CD14-positive monocyte (primary cell): ENCODE measurements around the gene DAP3. TPM values are rescaled to one million over a fixed set of nuclear protein-coding genes. Genes with fewer than 3 reads are reported as not detected.
A peak's percentile ranks its signal among the peaks of the same experiment; 100 is the strongest.

ENCODE experiments used
- DNase-seq, 3 donors: peaks; one replicate each; pipeline ENCODE4 v3.0.0-alpha.2; 2011 to 2022
- H2AFZ ChIP-seq: 2 replicates; pipeline ENCODE4 v1.6.0; 2012; ENCODE audit warnings: mild to moderate bottlenecking, low read depth, low read length, inconsistent platforms; ENCODE audit not compliant: insufficient read depth, poor library complexity, severe bottlenecking
- H3K27ac ChIP-seq, 2 donors: 1 replicate in 1 of 2; 2 replicates in 1 of 2; pipeline ENCODE4 v1.5.1; 2012 to 2013; ENCODE audit warnings: low read length in 2 of 2, control low read depth in 1 of 2, inconsistent platforms in 1 of 2, low read depth in 1 of 2, mild to moderate bottlenecking in 1 of 2
- H3K27me3 ChIP-seq, 2 donors: one replicate each; pipeline versions ENCODE4 v1.6.0 to v1.6.1; 2011 to 2013; ENCODE audit warnings: low read length in 2 of 2; ENCODE audit not compliant: control insufficient read depth in 2 of 2, insufficient read depth in 2 of 2
- H3K36me3 ChIP-seq, 2 donors: replicated peaks in 1 of 2; 1 replicate in 1 of 2; 2 replicates in 1 of 2; pipeline versions ENCODE4 v1.5.1 to v1.6.1; 2012 to 2013; ENCODE audit warnings: low read length in 2 of 2, control low read depth in 1 of 2, inconsistent platforms in 1 of 2, mild to moderate bottlenecking in 1 of 2; ENCODE audit not compliant: insufficient read depth in 2 of 2, control insufficient read depth in 1 of 2
- H3K4me1 ChIP-seq, 2 donors: 1 replicate in 1 of 2; 2 replicates in 1 of 2; pipeline versions ENCODE4 v1.5.1 to v1.6.1; 2012 to 2013; ENCODE audit warnings: low read length in 2 of 2, control low read depth in 1 of 2, inconsistent platforms in 1 of 2, mild to moderate bottlenecking in 1 of 2, moderate library complexity in 1 of 2; ENCODE audit not compliant: insufficient read depth in 2 of 2, control insufficient read depth in 1 of 2
- H3K4me2 ChIP-seq: replicated peaks from 2 replicates; pipeline ENCODE3; 2012; ENCODE audit warnings: low read length, moderate library complexity, mild to moderate bottlenecking; ENCODE audit not compliant: poor library complexity, severe bottlenecking; ENCODE audit errors: extremely low read depth
- H3K4me3 ChIP-seq, 3 experiments: fragments of 200-600 bp in 1 of 3; sonication (generic) in 1 of 3; replicated peaks in 1 of 3; 1 replicate in 2 of 3; 2 replicates in 1 of 3; pipeline ENCODE4 v1.5.1; 2011 to 2013; ENCODE audit warnings: low read length in 3 of 3, mild to moderate bottlenecking in 3 of 3, control low read depth in 2 of 3, low read depth in 2 of 3, inconsistent platforms in 1 of 3, moderate library complexity in 1 of 3
- H3K79me2 ChIP-seq: 2 replicates; pipeline ENCODE4 v1.6.0; 2012; ENCODE audit warnings: mild to moderate bottlenecking, control low read depth, inconsistent platforms, low read length, moderate library complexity; ENCODE audit not compliant: insufficient read depth
- H3K9ac ChIP-seq: 2 replicates; pipeline ENCODE4 v1.6.0; 2017; ENCODE audit warnings: low read length, mild to moderate bottlenecking; ENCODE audit not compliant: insufficient read depth, poor library complexity, severe bottlenecking
- H3K9me3 ChIP-seq, 2 donors: replicated peaks in 1 of 2; 1 replicate in 1 of 2; 2 replicates in 1 of 2; pipeline versions ENCODE4 v1.5.1 to v1.6.1; 2012 to 2013; ENCODE audit warnings: low read length in 2 of 2, control low read depth in 1 of 2; ENCODE audit not compliant: control insufficient read depth in 1 of 2, insufficient read depth in 1 of 2
- H4K20me1 ChIP-seq: 2 replicates; pipeline ENCODE4 v1.6.0; 2012; ENCODE audit warnings: mild to moderate bottlenecking, low read length, control low read depth, moderate library complexity; ENCODE audit not compliant: insufficient read depth
- H3K27ac Mint-ChIP-seq, 7 donors: one replicate each; pipeline ENCODE4 v1.8.0; 2020; ENCODE audit warnings: mild to moderate bottlenecking in 7 of 7, mixed read lengths in 7 of 7, moderate library complexity in 6 of 7, inconsistent platforms in 2 of 7
- H3K27me3 Mint-ChIP-seq, 3 donors: one replicate each; pipeline ENCODE4 v1.8.0; 2021 to 2022; ENCODE audit warnings: low read depth in 3 of 3, mild to moderate bottlenecking in 3 of 3, mixed read lengths in 3 of 3, moderate library complexity in 3 of 3, inconsistent platforms in 1 of 3
- H3K36me3 Mint-ChIP-seq, 2 donors: one replicate each; pipeline ENCODE4 v1.8.0; 2020; ENCODE audit warnings: mixed read lengths in 2 of 2, inconsistent platforms in 1 of 2, mild to moderate bottlenecking in 1 of 2
- H3K4me1 Mint-ChIP-seq: one replicate; pipeline ENCODE4 v1.8.0; 2020; ENCODE audit warnings: mild to moderate bottlenecking, mixed read lengths
- H3K4me3 Mint-ChIP-seq, 2 donors: one replicate each; pipeline ENCODE4 v1.8.0; 2020; ENCODE audit warnings: mild to moderate bottlenecking in 2 of 2, mixed read lengths in 2 of 2, moderate library complexity in 1 of 2
- H3K9me3 Mint-ChIP-seq, 7 donors: one replicate each; pipeline ENCODE4 v1.8.0; 2020 to 2022; ENCODE audit warnings: mixed read lengths in 7 of 7, mild to moderate bottlenecking in 6 of 7, moderate library complexity in 6 of 7, inconsistent platforms in 2 of 7
- CTCF ChIP-seq: fragments of 200-600 bp; IDR thresholded peaks from one replicate; pipeline ENCODE4 v1.8.0; 2022; ENCODE audit warnings: antibody characterized with exemption, mild to moderate bottlenecking
- WGBS: methylation state at CpG from one replicate; pipeline ENCODE4 v1.1.5; 2013; ENCODE audit warnings: missing lambda C conversion rate; ENCODE audit not compliant: insufficient coverage; 5-methylcytosine and 5-hydroxymethylcytosine counted together
- intact Hi-C, 2 donors: fragments of 100-400 bp; cut with micrococcal nuclease; formaldehyde crosslinking; loops; one replicate each; pipeline versions ENCODE4 v1.15.0 to v1.15.1; 2023
- polyA plus RNA-seq, 3 donors: library from polyadenylated mRNA; depleted of rRNA in 1 of 3; unstranded in 2 of 3; stranded (reverse) in 1 of 3; fragments of 300-500 nt in 2 of 3; fragments of >200 nt in 1 of 3; fragmentation: Illumina TruSeq in 2 of 3; gene quantifications; 1 replicate in 2 of 3; 2 replicates in 1 of 3; pipeline ENCODE4 v1.2.3, GENCODE V29; 2012 to 2021

Gene DAP3
- polyA plus RNA-seq, 3 donors: 69.0 to 79.3 (median 72.7) TPM

- Histone ChIP-seq H3K4me1 (peaks cover 4 to 9% of the 10 kb centered on the region in 2 donors), H3K79me2 (no peaks in the 10 kb centered on the region), H3K36me3 (peaks cover 67 to 73% of the 10 kb centered on the region in 2 donors), H3K4me3 (no peak overlapping the region), H3K27ac (no peak overlapping the region), H3K9me3 (no peaks in the 10 kb centered on the region), H3K9ac (no peak overlapping the region), H3K4me2 (no peak overlapping the region), H2AFZ (no peak overlapping the region), H3K27me3 (no peaks in the 10 kb centered on the region), H4K20me1 (no peaks in the 10 kb centered on the region)
- no peak for DNase-seq
- Mint-ChIP-seq H3K27me3 (no peaks in the 10 kb centered on the region), H3K4me1 (peaks cover 11% of the 10 kb centered on the region), H3K4me3 (no peak overlapping the region), H3K27ac (peak overlapping the region in 2 of 7 donors; percentile 14 to 25), H3K36me3 (peaks cover 63 to 73% of the 10 kb centered on the region in 2 donors), H3K9me3 (peaks cover 0 to 1% (median 0%) of the 10 kb centered on the region in 7 donors)
- 0% methylated on average over 1 of the region's 3 CpGs for WGBS
- TF ChIP-seq CTCF: no peak
- intact Hi-C loops: no loop called here
Measured at GRCh38 chr1:155777582-155777981, 88.7 kb downstream of the DAP3 start.

Other genes with a start within 250 kb of the DAP3 start
- gene ASH1L, start 126.3 kb upstream of the DAP3 start, polyA plus RNA-seq: 10 to 100 TPM in 1 of 3 donors, 1 to 10 TPM in 2; 2.7 to 21.5 (median 5.6) TPM
- gene MSTO1, start 78.9 kb upstream of the DAP3 start, polyA plus RNA-seq: 10 to 100 TPM in 1 of 3 donors, 1 to 10 TPM in 2; 3.8 to 17.4 (median 4.8) TPM
- gene YY1AP1, start 317 bp upstream of the DAP3 start, polyA plus RNA-seq: 10 to 100 TPM; 14.0 to 93.4 (median 24.3) TPM
- gene GON4L, start 168.1 kb downstream of the DAP3 start, polyA plus RNA-seq: 10 to 100 TPM in 2 of 3 donors, 1 to 10 TPM in 1; 8.5 to 39.5 (median 14.0) TPM
- 10 to 100 TPM in 1 of 3 donors, 1 to 10 TPM in 2; 5.1 to 11.0 (median 9.6) TPM for gene SYT11, start 170.5 kb downstream of the DAP3 start, polyA plus RNA-seq
- 10 to 100 TPM; 57.2 to 76.8 (median 69.6) TPM for gene RIT1, start 222.3 kb downstream of the DAP3 start, polyA plus RNA-seq
- 10 to 100 TPM in 1 of 3 donors, 1 to 10 TPM in 2; 3.4 to 22.0 (median 3.5) TPM for gene KHDC4, start 245.3 kb downstream of the DAP3 start, polyA plus RNA-seq